ENCODE results near the gene SGSH.

Gene SGSH

DNA sequence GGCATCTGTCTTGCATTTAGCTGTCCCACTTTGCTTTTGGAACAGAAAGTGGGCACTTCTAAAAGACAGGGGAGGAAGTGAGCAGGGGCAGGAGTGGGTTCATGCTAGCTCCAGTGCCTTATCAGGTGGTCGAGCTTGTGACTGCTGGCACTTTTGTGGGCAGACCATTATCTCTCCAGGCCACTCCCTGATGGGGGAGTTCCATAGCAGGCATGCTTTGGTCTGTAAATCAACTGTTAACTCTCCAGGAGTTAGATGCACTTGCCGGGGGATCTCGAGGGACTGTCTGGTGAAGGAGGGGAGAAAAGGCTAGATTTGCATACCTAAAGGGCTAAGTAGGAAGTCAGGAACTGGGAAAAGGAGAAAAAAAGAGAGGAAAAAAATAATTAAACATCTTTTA, 59.6 kb downstream of the SGSH start:
- Histone ChIP-seq H3K9me3 (replicated peaks in 1 of 11) (peaks cover 18 to 25% (median 21%) of the 10 kb centered on the region in 11 experiments), H3K4me3 (no peak overlapping the region), H3K27ac (no peak overlapping the region), H3K4me1 (peaks cover 0 to 33% (median 23%) of the 10 kb centered on the region in 10 experiments; a peak in 16 of 20 replicates), H4K20me1 (no peaks in the 10 kb centered on the region), H3K36me3 (peaks cover 0 to 6% (median 0%) of the 10 kb centered on the region in 11 experiments; a peak in 3 of 22 replicates), H3K27me3 (no peaks in the 10 kb centered on the region), H3K4me2 (peak overlapping the region in 8 of 11 experiments; percentile 9 to 73 (median 62); a peak in 16 of 22 replicates), H3K9ac (no peak overlapping the region)
- no peak for TF ChIP-seq Cebpa-rat (IDR thresholded peaks at IDR 0.05)

Measured in BLaER1 treated with 17β-estradiol and CSF1 and Interleukin-3, amounts not matched to agents 10 nM and 100 nM (cell line).